Liver (tissue), 3 donors: ENCODE data around the gene CYBB.

Source experiments
- CTCF ChIP-seq: fragments of 150-350 bp; IDR thresholded peaks from 2 replicates; pipeline ENCODE4 v1.5.1; 2017; ENCODE audit warnings: improper control_type of control experiment, low read depth, low read length; ENCODE audit not compliant: missing input control
- HNF4A ChIP-seq, 2 donors: conservative IDR thresholded peaks; 2 replicates each; pipeline ENCODE4 v1.6.1; 2016; ENCODE audit warnings: antibody characterized with exemption in 2 of 2, mild to moderate bottlenecking in 2 of 2
- RAD21 ChIP-seq, 2 donors: IDR thresholded peaks; 2 replicates each; pipeline ENCODE4 v1.6.1; 2016; ENCODE audit warnings: antibody characterized with exemption in 2 of 2, mild to moderate bottlenecking in 2 of 2
- REST ChIP-seq: IDR thresholded peaks from 2 replicates; pipeline ENCODE4 v1.6.1; 2016; ENCODE audit warnings: antibody characterized with exemption, mild to moderate bottlenecking
- RXRA ChIP-seq, 2 donors: IDR thresholded peaks; 2 replicates each; pipeline ENCODE4 v1.6.1; 2017 to 2018; ENCODE audit warnings: antibody characterized with exemption in 2 of 2, mild to moderate bottlenecking in 1 of 2
- SP1 ChIP-seq: IDR thresholded peaks from 2 replicates; pipeline ENCODE4 v1.6.1; 2018; ENCODE audit warnings: antibody characterized with exemption, mild to moderate bottlenecking
- ZBTB33 ChIP-seq: IDR thresholded peaks from 2 replicates; pipeline ENCODE4 v1.6.1; 2016; ENCODE audit warnings: antibody characterized with exemption
- donor health status: healthy.
- donor health status: healthy.

GRCh38 chrX:37781081-37781480 lies 1.2 kb downstream of the CYBB start:
- TF ChIP-seq REST (no peak), CTCF (no peak), SP1 (no peak), HNF4A (conservative IDR thresholded peaks at IDR 0.05) (no peak), RXRA (IDR thresholded peaks at IDR 0.05) (no peak), ZBTB33 (no peak), RAD21 (IDR thresholded peaks at IDR 0.05) (no peak)
